K562 (cell line): ENCODE data around the gene IGSF3. TPM values are rescaled to one million over a fixed set of nuclear protein-coding genes. Genes with fewer than 3 reads are reported as not detected.

Experiments
- BRD4 ChIP-seq: fragments of 200-600 bp; sonication (generic); IDR thresholded peaks from 2 replicates; pipeline ENCODE4 v1.6.1; 2017; ENCODE audit warnings: inconsistent platforms
- BRD9 ChIP-seq: fragments of 450-650 bp; IDR thresholded peaks from 2 replicates; pipeline ENCODE4 v1.6.1; 2018; ENCODE audit warnings: low read depth; ENCODE audit not compliant: partially characterized antibody
- CHD7 ChIP-seq: fragments of 200-600 bp; sonication (generic); IDR thresholded peaks from one replicate; pipeline ENCODE4 v1.6.1; 2012; ENCODE audit warnings: mild to moderate bottlenecking, low read depth, low read length, inconsistent platforms
- ESRRB ChIP-seq: fragments of 250-450 bp; sonication (Bioruptor Pico); IDR thresholded peaks from 2 replicates; pipeline ENCODE4 v1.5.0; 2020; ENCODE audit warnings: mild to moderate bottlenecking, moderate library complexity, borderline replicate concordance
- GABPB2 ChIP-seq: fragments of 250-450 bp; sonication (Bioruptor Pico); conservative IDR thresholded peaks from 2 replicates; pipeline ENCODE4 v1.5.1; 2021; ENCODE audit warnings: mild to moderate bottlenecking
- HCFC1 ChIP-seq: IDR thresholded peaks from 2 replicates; pipeline ENCODE4 v1.6.1; 2012; ENCODE audit warnings: low read depth, low read length, improper control_type of control experiment
- HDAC6 ChIP-seq: IDR thresholded peaks from 2 replicates; pipeline ENCODE4 v1.6.1; 2012; ENCODE audit warnings: low read depth, mild to moderate bottlenecking, control low read depth, inconsistent platforms, low read length, moderate library complexity
- NCOR1 ChIP-seq: fragments of 450-650 bp; IDR thresholded peaks from 2 replicates; pipeline ENCODE4 v1.6.1; 2016; ENCODE audit warnings: mild to moderate bottlenecking, moderate library complexity
- PYGO2 ChIP-seq: fragments of 450-650 bp; IDR thresholded peaks from 2 replicates; pipeline ENCODE4 v1.6.1; 2016; ENCODE audit warnings: mild to moderate bottlenecking, missing genetic modification characterization, moderate library complexity, missing compliant biosample characterization
- STAT5A ChIP-seq: IDR thresholded peaks from 2 replicates; pipeline ENCODE4 v1.6.1; 2012; ENCODE audit warnings: low read length, inconsistent platforms, borderline replicate concordance
- TARDBP ChIP-seq: fragments of 450-650 bp; IDR thresholded peaks from 2 replicates; pipeline ENCODE4 v1.6.1; 2016
- THRAP3 ChIP-seq: fragments of 450-650 bp; IDR thresholded peaks from 2 replicates; pipeline ENCODE4 v1.6.1; 2016; ENCODE audit warnings: mild to moderate bottlenecking, inconsistent platforms, borderline replicate concordance
- TRIM25 ChIP-seq: fragments of 450-650 bp; IDR thresholded peaks from 2 replicates; pipeline ENCODE4 v1.7.0; 2016; ENCODE audit warnings: borderline replicate concordance
- ZBTB1 ChIP-seq: sonication (generic); formaldehyde crosslinking; IDR thresholded peaks from 2 replicates; pipeline ENCODE4 v1.8.1; 2023; ENCODE audit warnings: missing genetic modification reagents, low read depth, mild to moderate bottlenecking, borderline replicate concordance
- ZC3H8 ChIP-seq: fragments of 450-650 bp; IDR thresholded peaks from 2 replicates; pipeline ENCODE4 v1.6.1; 2017
- ZNF253 ChIP-seq: fragments of 250-450 bp; sonication (Bioruptor Pico); conservative IDR thresholded peaks from 2 replicates; pipeline ENCODE4 v1.6.1; 2021; ENCODE audit warnings: mild to moderate bottlenecking
- ZNF431 ChIP-seq: sonication (generic); formaldehyde crosslinking; IDR thresholded peaks from 2 replicates; pipeline ENCODE4 v1.8.0; 2022; ENCODE audit warnings: mild to moderate bottlenecking, missing genetic modification reagents
- ZNF717 ChIP-seq: fragments of 250-450 bp; sonication (Bioruptor Pico); IDR thresholded peaks from 2 replicates; pipeline ENCODE4 v1.5.0; 2021
- polyA plus RNA-seq, 8 experiments: library from polyadenylated mRNA; depleted of rRNA in 4 of 8; stranded (reverse) in 5 of 8; unstranded in 3 of 8; fragments of >200 nt; fragmentation: Nextera tagmentation in 2 of 8; fragmentation: Illumina TruSeq in 1 of 8; extraction: Ambion mirVana in 2 of 8; extraction: Trizol in 1 of 8; gene quantifications; 2 replicates each; pipeline versions ENCODE4 v1.2.1 to v1.2.3, GENCODE V29; 2011 to 2014; ENCODE audit warnings: inconsistent platforms in 1 of 8, missing spikeins in 1 of 8
- total RNA-seq, 7 experiments: library from RNA; depleted of rRNA in 6 of 7; stranded (reverse); fragments of >200 nt in 6 of 7; fragmentation: Illumina TruSeq in 2 of 7; extraction: Trizol in 2 of 7; gene quantifications; 2 replicates each; pipeline versions ENCODE4 v1.2.1 to v1.2.3, GENCODE V29; 2011 to 2021; ENCODE audit warnings: low replicate concordance in 1 of 7

IGSF3 gene
- total and polyA plus RNA-seq, 9 of the 15 experiments (the other 6 are each of a cell fraction or from before 2014, with no cell fraction given) = 1.1 to 15.0 (median 8.3) TPM

- TF ChIP-seq TRIM25 (0 out of 2 replicates have a peak, but pooled peaks have one; percentile 17), ZNF431 (CRISPR knock-in tag) (no peak), BRD9 (no peak), ESRRB (CRISPR knock-in tag) (no peak), TARDBP (0 out of 2 replicates have a peak, but pooled peaks have one; percentile 9), STAT5A (no peak), ZC3H8 (no peak), NCOR1 (no peak), HDAC6 (no peak), CHD7 (no peak), HCFC1 (no peak), ZNF717 (CRISPR knock-in tag) (no peak), GABPB2 (CRISPR knock-in tag) (no peak), PYGO2 (no peak), BRD4 (no peak), ZBTB1 (CRISPR knock-in tag) (no peak), ZNF253 (CRISPR knock-in tag) (no peak), THRAP3 (no peak)
Measured at GRCh38 chr1:116569776-116570357, 97.7 kb downstream of the IGSF3 start (continued).
